ENCODE data around the gene POU3F2.

The POU3F2 gene

GRCh38 chr6:98844244-98845210, 10.2 kb downstream of the POU3F2 start:
- DNase-seq (ENCODE audit: low spot score) = no peak

GRCh38 chr6:98845211-98846020, 11.0 kb downstream of the POU3F2 start:
- DNase-seq (ENCODE audit: low spot score) = peak; percentile 94

GRCh38 chr6:98846021-98846380, 11.6 kb downstream of the POU3F2 start:
- DNase-seq (ENCODE audit: low spot score) = no peak

- DNase-seq (ENCODE audit: low spot score) = no peak
These were observed 13.0 kb downstream of the POU3F2 start for GRCh38 chr6:98847416-98847778.

- DNase-seq (ENCODE audit: low spot score) = no peak
These were observed 13.6 kb downstream of the POU3F2 start for GRCh38 chr6:98847779-98848538.

GRCh38 chr6:98848539-98849242, 14.3 kb downstream of the POU3F2 start:
- DNase-seq (ENCODE audit: low spot score) = no peak

GRCh38 chr6:98864497-98864896, 30.1 kb downstream of the POU3F2 start:
- DNase-seq (ENCODE audit: low spot score) = no peak

GRCh38 chr6:98871057-98871456, 36.7 kb downstream of the POU3F2 start:
- DNase-seq (ENCODE audit: low spot score) = no peak

GRCh38 chr6:98871821-98872220, 37.4 kb downstream of the POU3F2 start:
- no peak for DNase-seq (ENCODE audit: low spot score)

- peak; percentile 35 for DNase-seq (ENCODE audit: low spot score)
These were observed 41.0 kb downstream of the POU3F2 start for GRCh38 chr6:98875375-98875774.

GRCh38 chr6:98877250-98877649, 42.9 kb downstream of the POU3F2 start:
- no peak for DNase-seq (ENCODE audit: low spot score)

- no peak for DNase-seq (ENCODE audit: low spot score)
These were observed 46.1 kb downstream of the POU3F2 start for GRCh38 chr6:98880486-98880885.

GRCh38 chr6:98885330-98885729, 51.0 kb downstream of the POU3F2 start:
- no peak for DNase-seq (ENCODE audit: low spot score)

- DNase-seq (ENCODE audit: low spot score) = no peak
These were observed 53.3 kb downstream of the POU3F2 start for GRCh38 chr6:98887650-98888049.

Data from Ammon's horn (tissue), 1 donor.